SIG-M5 treated with dmso at 0.1 percent for 504 hours (cell line): ENCODE measurements around the gene OR1L8.

Source experiments
- DNase-seq: peaks from one replicate; lab custom pipeline; 2025; ENCODE audit not compliant: unreplicated experiment; lab: John Stamatoyannopoulos, UW

The OR1L8 gene

DNA sequence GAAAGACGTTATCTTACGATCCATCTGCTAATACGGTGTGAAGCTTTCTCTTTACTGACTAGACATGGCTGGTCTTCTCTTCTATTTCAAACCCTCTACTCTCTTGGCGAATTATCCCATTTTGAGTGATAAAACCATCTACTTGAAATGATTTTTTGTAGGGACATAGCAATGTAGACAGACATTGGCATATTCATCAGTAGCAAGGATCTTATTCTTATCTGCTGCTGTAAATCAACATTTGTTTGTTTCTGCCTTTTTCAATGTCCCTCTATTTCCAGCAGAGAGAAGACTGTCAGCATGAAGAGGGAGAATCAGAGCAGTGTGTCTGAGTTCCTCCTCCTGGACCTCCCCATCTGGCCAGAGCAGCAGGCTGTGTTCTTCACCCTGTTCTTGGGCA, 64.3 kb downstream of the OR1L8 start, which contains the start of gene OR1J4:
Gene OR1J4 (plus strand): TSS at position 301 of the 400 bp plus-strand sequence. CDS start 0 bp downstream, at position 301.
- no peak for DNase-seq

DNA sequence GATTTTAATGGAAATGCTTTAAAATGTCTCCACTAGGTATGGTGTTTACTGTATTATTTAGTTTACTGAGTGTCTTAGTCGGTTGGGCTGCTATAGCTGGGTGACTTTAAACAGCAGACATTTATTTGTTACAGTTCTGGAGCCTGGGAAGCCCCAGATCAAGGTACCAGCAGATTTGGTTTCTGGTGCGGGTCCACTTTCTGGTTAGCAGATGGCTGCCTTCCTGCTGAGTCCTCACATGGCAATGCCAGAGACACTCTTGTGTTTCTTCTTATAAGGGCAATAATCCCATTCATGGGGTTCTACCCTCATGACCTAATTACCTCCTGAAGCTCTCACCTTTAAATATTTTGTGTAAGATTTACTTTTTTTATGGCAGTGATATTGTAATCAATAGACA, 65.0 kb downstream of the OR1L8 start:
- no peak for DNase-seq
